ENCODE data around the gene ADGRL4.
"Not testable (repeated sequence)": the region's sequence is repeated elsewhere in the genome, so short reads cannot be mapped to it uniquely, and the experiment has no call there.

The ADGRL4 gene

GRCh38 chr1:79006564-79006963 is at the start of gene ADGRL4:
Gene ADGRL4 (minus strand): TSS chr1:79006730. CDS start chr1:79006654, 76 bp downstream.
- peak; percentile 56 for DNase-seq (ENCODE audit: low read depth)

- no peak for DNase-seq (ENCODE audit: low read depth)
Observed at GRCh38 chr1:79055856-79056255, 49.3 kb upstream of the ADGRL4 start.

GRCh38 chr1:79052829-79053449 is 46.4 kb upstream of the ADGRL4 start:
- peak; percentile 21 for DNase-seq (ENCODE audit: low read depth)

- DNase-seq (ENCODE audit: low read depth): peak; percentile 15
Observed at GRCh38 chr1:79044974-79045650, 38.6 kb upstream of the ADGRL4 start.

- peak; percentile 69 for DNase-seq (ENCODE audit: low read depth)
Observed at GRCh38 chr1:79043506-79043905, 37.0 kb upstream of the ADGRL4 start.

GRCh38 chr1:79042539-79042938 is 36.0 kb upstream of the ADGRL4 start:
- DNase-seq (ENCODE audit: low read depth): peak; percentile 10

GRCh38 chr1:79042117-79042516 is 35.6 kb upstream of the ADGRL4 start:
- peak; percentile 72 for DNase-seq (ENCODE audit: low read depth)

- peak; percentile 41 for DNase-seq (ENCODE audit: low read depth)
Observed at GRCh38 chr1:79041666-79042065, 35.1 kb upstream of the ADGRL4 start.

GRCh38 chr1:79040424-79041082 is 34.0 kb upstream of the ADGRL4 start:
- peak; percentile 13 for DNase-seq (ENCODE audit: low read depth)

GRCh38 chr1:79037085-79037484 is 30.6 kb upstream of the ADGRL4 start:
- no peak for DNase-seq (ENCODE audit: low read depth)

GRCh38 chr1:79012500-79012899 is 6.0 kb upstream of the ADGRL4 start:
- no peak for DNase-seq (ENCODE audit: low read depth)

- no peak for DNase-seq (ENCODE audit: low read depth)
Observed at GRCh38 chr1:79010589-79010988, 4.1 kb upstream of the ADGRL4 start.

GRCh38 chr1:79005945-79006344 is 585 bp downstream of the ADGRL4 start:
- DNase-seq (ENCODE audit: low read depth): peak; percentile 42

- DNase-seq (ENCODE audit: low read depth): peak; percentile 41
Observed at GRCh38 chr1:79004916-79005315, 1.6 kb downstream of the ADGRL4 start.

- DNase-seq (ENCODE audit: low read depth): no peak
Observed at GRCh38 chr1:78996791-78997190, 9.7 kb downstream of the ADGRL4 start.

GRCh38 chr1:78987042-78987441 is 19.5 kb downstream of the ADGRL4 start:
- DNase-seq (ENCODE audit: low read depth): no peak

GRCh38 chr1:78980511-78980910 is 26.0 kb downstream of the ADGRL4 start:
- DNase-seq (ENCODE audit: low read depth): peak; percentile 34

GRCh38 chr1:78972723-78973122 is 33.8 kb downstream of the ADGRL4 start:
- no peak for DNase-seq (ENCODE audit: low read depth)

- not testable (repeated sequence) for DNase-seq (ENCODE audit: low read depth)
Observed at GRCh38 chr1:78967091-78967490, 39.4 kb downstream of the ADGRL4 start.

GRCh38 chr1:78958711-78959110 is 47.8 kb downstream of the ADGRL4 start:
- no peak for DNase-seq (ENCODE audit: low read depth)

- DNase-seq (ENCODE audit: low read depth): peak; percentile 8
Observed at GRCh38 chr1:78950826-78951225, 55.7 kb downstream of the ADGRL4 start.

- no peak for DNase-seq (ENCODE audit: low read depth)
Observed at GRCh38 chr1:78949227-78949626, 57.3 kb downstream of the ADGRL4 start.

GRCh38 chr1:78919150-78919549 is 87.4 kb downstream of the ADGRL4 start:
- DNase-seq (ENCODE audit: low read depth): no peak

Data from iris pigment epithelial cell (primary cell).